ENCODE data around the gene LYPLAL1.
"Not testable (repeated sequence)": the region's sequence is repeated elsewhere in the genome, so short reads cannot be mapped to it uniquely, and the experiment has no call there.

The LYPLAL1 gene

GRCh38 chr1:219226196-219226595, 52.5 kb downstream of the LYPLAL1 start:
- DNase-seq = no peak

- DNase-seq = no peak
These were observed 53.8 kb downstream of the LYPLAL1 start for GRCh38 chr1:219227360-219228057.

GRCh38 chr1:219228058-219228419, 54.4 kb downstream of the LYPLAL1 start:
- DNase-seq = no peak

- no peak for DNase-seq
These were observed 59.2 kb downstream of the LYPLAL1 start for GRCh38 chr1:219232890-219233289.

GRCh38 chr1:219235903-219236481, 62.3 kb downstream of the LYPLAL1 start:
- DNase-seq = no peak

- DNase-seq = no peak
These were observed 63.4 kb downstream of the LYPLAL1 start for GRCh38 chr1:219236933-219237610.

GRCh38 chr1:219239518-219239917, 65.8 kb downstream of the LYPLAL1 start:
- DNase-seq = no peak

- DNase-seq = no peak
These were observed 71.2 kb downstream of the LYPLAL1 start for GRCh38 chr1:219244864-219245263.

GRCh38 chr1:219247441-219247840, 73.8 kb downstream of the LYPLAL1 start:
- DNase-seq = no peak

GRCh38 chr1:219250468-219250867, 76.8 kb downstream of the LYPLAL1 start:
- not testable (repeated sequence) for DNase-seq

- DNase-seq = no peak
These were observed 84.1 kb downstream of the LYPLAL1 start for GRCh38 chr1:219257751-219258150.

GRCh38 chr1:219261454-219261853, 87.8 kb downstream of the LYPLAL1 start:
- DNase-seq = no peak
